ENCODE data around the gene DOCK4. TPM values are rescaled to one million over a fixed set of nuclear protein-coding genes. Genes with fewer than 3 reads are reported as not detected.

DOCK4 gene
- total and polyA plus RNA-seq, 4 donors: 2.9 to 94.3 (median 20.0) TPM

DNA sequence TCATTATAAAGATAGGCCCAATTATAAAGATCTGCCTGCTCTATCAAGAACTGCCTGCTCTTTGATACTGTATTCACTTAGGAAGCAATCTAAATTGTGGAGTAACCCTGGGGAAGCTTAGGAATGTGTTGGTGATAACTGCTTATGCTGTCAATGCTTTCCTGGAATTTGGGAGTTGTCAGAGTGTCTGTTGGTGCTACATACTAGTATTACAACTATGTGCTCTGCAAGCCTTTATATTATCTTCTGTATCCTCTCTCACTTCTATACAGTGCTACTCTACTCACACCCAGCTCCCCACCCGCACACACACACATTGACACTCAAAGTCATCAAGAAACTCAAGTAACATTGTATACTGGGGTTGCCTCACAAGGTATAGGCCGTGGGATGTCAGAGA, 6.4 kb upstream of the DOCK4 start:
- 97% methylated on average over 2 of the region's 2 CpGs for WGBS, 2 donors
- Histone ChIP-seq H3K9me3 (ENCODE audit: control insufficient read depth, low read length) (no peaks in the 10 kb centered on the region), H3K4me3 (ENCODE audit: low read length in 2 of 2) (no peak overlapping the region), H3K36me3 (ENCODE audit: control insufficient read depth in 1 of 2, insufficient read depth in 2 of 2, low read length in 1 of 2) (no peaks in the 10 kb centered on the region), H3K27me3 (ENCODE audit: control insufficient read depth in 1 of 2, insufficient read depth in 2 of 2, low read length in 1 of 2) (no peaks in the 10 kb centered on the region), H3K4me1 (ENCODE audit: control insufficient read depth in 1 of 2, insufficient read depth in 2 of 2, low read length in 2 of 2) (peaks cover 0 to 2% of the 10 kb centered on the region in 2 donors), H3K27ac (ENCODE audit: low read depth in 1 of 2, low read length in 2 of 2) (no peak overlapping the region)
- intact Hi-C loops (cut with DNase I): no loop called here
- DNase-seq (no peak), ATAC-seq (ENCODE audit: low FRiP score) (no peak)

DNA sequence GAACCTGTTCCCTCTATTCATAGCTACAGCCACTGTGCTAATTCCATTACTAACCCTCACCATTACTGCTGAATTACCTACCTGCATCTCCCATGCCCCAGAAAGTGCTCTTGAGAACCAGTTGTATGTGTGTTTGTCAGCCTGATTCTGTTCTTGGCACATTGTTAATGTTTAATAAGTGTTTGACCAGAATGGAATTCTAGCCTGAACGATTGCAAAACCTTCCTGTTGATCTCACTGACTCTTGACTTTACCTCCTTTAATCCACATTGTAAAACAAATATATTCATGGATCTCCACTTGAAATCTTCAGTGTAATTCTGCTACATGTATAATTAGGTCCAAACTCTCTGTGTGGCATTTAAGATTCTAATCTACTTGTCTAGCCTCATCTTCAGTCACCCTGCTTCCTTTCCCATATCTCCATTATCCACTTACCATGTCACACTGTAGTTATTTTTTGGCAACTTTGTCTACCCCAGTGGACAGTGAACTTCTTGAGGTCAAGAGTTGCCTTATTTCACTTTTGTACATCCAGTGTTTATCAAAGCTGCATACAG, 5.2 kb upstream of the DOCK4 start:
- DNase-seq (no peak), ATAC-seq (ENCODE audit: low FRiP score) (no peak)
- Histone ChIP-seq H3K36me3 (ENCODE audit: control insufficient read depth in 1 of 2, insufficient read depth in 2 of 2, low read length in 1 of 2) (no peaks in the 10 kb centered on the region), H3K27me3 (ENCODE audit: control insufficient read depth in 1 of 2, insufficient read depth in 2 of 2, low read length in 1 of 2) (no peaks in the 10 kb centered on the region), H3K27ac (ENCODE audit: low read depth in 1 of 2, low read length in 2 of 2) (no peak overlapping the region), H3K4me1 (ENCODE audit: control insufficient read depth in 1 of 2, insufficient read depth in 2 of 2, low read length in 2 of 2) (peaks cover 0 to 2% of the 10 kb centered on the region in 2 donors), H3K9me3 (ENCODE audit: control insufficient read depth, low read length) (no peaks in the 10 kb centered on the region), H3K4me3 (ENCODE audit: low read length in 2 of 2) (no peak overlapping the region)
- intact Hi-C loops (cut with DNase I): no loop called here
- WGBS, 2 donors: 14 to 15% methylated on average over 1 of the region's 1 CpG

DNA sequence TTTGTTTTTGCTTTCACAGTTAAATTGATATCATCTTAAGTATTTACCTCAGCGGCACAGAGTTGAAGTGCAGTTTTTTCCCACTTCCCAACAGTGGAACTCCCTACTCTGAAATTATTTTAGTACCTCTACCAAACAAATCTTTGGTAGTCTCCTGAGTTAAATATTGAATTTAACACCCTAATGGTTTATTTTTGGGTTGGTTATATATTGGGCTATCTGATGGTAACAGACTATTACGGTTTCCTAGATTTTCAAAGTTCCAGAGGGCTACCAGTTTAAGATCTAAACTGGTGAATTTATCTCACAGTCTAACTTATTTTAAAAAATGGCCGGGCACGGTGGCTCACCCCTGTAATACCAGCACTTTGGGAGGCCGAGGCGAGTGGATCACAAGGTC, 1.6 kb upstream of the DOCK4 start:
- no peaks in the 10 kb centered on the region for H3K36me3 ChIP-seq (ENCODE audit: control insufficient read depth in 1 of 2, insufficient read depth in 2 of 2, low read length in 1 of 2)
- no peaks in the 10 kb centered on the region for H3K4me1 ChIP-seq (ENCODE audit: control insufficient read depth in 1 of 2, insufficient read depth in 2 of 2, low read length in 2 of 2)
- ATAC-seq (ENCODE audit: low FRiP score): no peak
- no peaks in the 10 kb centered on the region for H3K27me3 ChIP-seq (ENCODE audit: control insufficient read depth in 1 of 2, insufficient read depth in 2 of 2, low read length in 1 of 2)
- no peak overlapping the region for H3K27ac ChIP-seq (ENCODE audit: low read depth in 1 of 2, low read length in 2 of 2)
- no peak for DNase-seq
- H3K4me3 ChIP-seq (ENCODE audit: low read length in 2 of 2): no peak overlapping the region
- WGBS, 2 donors: 95% methylated on average over 6 of the region's 6 CpGs
- intact Hi-C loops (cut with DNase I): loop anchor here in 1 of 2 donors (2.0 to 10.0 kb wide), 5 partner anchors 65 to 443 kb away; partner anchors contain the start of gene IFRD1
- H3K9me3 ChIP-seq (ENCODE audit: control insufficient read depth, low read length): no peaks in the 10 kb centered on the region

DNA sequence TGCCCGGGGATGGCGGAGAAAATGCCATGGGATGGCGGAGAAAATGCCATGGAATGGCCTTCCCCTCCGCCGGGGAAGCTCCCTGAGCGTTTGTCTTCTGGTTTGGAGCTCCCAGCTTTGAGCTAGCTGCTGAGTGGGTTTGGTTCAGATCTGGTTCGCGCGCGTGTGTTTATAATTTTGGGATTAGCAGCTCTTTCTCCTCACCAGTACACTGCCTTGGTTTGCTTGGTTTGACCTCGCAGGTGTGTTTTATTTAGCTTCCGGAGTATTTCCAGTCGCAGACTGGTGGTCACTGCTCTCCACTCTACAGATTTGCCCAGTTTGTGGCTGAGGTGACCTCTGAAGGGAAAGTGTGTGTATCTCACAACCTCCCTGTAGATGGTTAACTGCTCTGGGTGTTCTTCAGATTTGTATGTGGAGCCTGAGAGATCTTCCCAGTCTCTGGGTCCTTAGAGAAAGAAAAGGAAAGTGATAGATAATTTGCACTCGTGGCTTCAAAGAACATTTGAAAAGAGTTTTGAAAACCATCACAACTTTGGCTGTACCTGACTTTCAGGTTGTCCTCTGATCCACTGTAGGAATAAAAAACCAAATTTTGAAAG, 893 bp upstream of the DOCK4 start:
- peak overlapping the region; percentile 18 to 25 for H3K27ac ChIP-seq (ENCODE audit: low read depth in 1 of 2, low read length in 2 of 2)
- intact Hi-C loops (cut with DNase I): loop anchor here in 1 of 2 donors (2.0 to 10.0 kb wide), 5 partner anchors 65 to 442 kb away; partner anchors contain the start of gene IFRD1

DNA sequence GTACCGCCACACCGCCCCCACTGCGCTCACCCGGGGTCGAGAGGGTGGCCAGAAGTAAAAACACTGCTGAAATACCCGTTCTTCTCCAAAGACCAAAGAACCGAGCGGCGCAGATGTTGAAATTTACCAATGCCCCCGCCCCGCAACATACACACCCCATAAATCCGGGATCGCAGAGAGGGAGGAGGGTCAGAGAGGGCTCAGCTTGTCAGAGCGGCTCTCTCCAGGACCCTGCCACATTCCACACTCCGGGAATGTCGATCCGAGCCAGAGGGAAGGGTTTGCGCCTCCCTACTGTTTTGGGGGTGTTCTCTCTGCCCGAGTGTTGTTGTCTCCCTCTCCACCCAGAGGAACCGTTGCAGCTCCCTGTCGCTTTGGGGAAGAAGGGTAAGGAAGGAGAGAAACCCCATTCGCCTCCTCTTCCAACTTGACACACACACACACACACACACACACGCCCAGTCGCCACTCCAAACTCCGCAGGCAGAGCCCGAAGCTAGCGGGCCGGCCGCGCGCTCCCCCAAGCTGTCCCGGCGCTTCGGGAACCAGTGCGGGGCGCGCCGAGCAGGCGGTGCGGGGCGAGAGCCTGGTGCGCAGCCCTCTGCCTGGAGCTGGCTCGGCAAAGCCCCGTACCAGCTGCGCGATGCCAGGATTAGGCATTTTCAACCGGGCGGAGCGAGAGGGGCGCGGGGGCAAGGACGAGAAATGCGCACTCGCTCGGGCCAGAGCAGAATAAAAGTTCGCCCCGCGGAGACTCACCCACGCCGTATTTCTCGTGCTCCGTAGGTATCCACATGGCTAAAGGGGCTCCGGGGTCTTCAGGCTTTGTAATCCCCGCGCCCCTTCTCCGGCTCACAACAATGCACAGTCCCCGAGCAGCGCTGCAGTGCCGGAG, 609 bp downstream of the DOCK4 start:
- H3K27ac ChIP-seq (ENCODE audit: low read depth in 1 of 2, low read length in 2 of 2): peak overlapping the region; percentile 16 to 75
- DNase-seq: peak; percentile 80 to 82
- intact Hi-C loops (cut with DNase I): loop anchor here in 1 of 2 donors (2.0 to 10.0 kb wide), 5 partner anchors 63 to 441 kb away; partner anchors contain the start of gene IFRD1

More for the DNA sequence above, 893 bp upstream of the DOCK4 start:
- DNase-seq (peak in 1 of 2 donors; percentile 48), ATAC-seq (ENCODE audit: low FRiP score) (no peak)
- WGBS, 2 donors: 0% methylated on average over 14 of the region's 14 CpGs
- H3K4me1 ChIP-seq (ENCODE audit: control insufficient read depth in 1 of 2, insufficient read depth in 2 of 2, low read length in 2 of 2): no peaks in the 10 kb centered on the region
- peak overlapping the region; percentile 87 to 98 for H3K4me3 ChIP-seq (ENCODE audit: low read length in 2 of 2)
- H3K36me3 ChIP-seq (ENCODE audit: control insufficient read depth in 1 of 2, insufficient read depth in 2 of 2, low read length in 1 of 2): no peaks in the 10 kb centered on the region
- no peaks in the 10 kb centered on the region for H3K27me3 ChIP-seq (ENCODE audit: control insufficient read depth in 1 of 2, insufficient read depth in 2 of 2, low read length in 1 of 2)
- no peaks in the 10 kb centered on the region for H3K9me3 ChIP-seq (ENCODE audit: control insufficient read depth, low read length)

DNA sequence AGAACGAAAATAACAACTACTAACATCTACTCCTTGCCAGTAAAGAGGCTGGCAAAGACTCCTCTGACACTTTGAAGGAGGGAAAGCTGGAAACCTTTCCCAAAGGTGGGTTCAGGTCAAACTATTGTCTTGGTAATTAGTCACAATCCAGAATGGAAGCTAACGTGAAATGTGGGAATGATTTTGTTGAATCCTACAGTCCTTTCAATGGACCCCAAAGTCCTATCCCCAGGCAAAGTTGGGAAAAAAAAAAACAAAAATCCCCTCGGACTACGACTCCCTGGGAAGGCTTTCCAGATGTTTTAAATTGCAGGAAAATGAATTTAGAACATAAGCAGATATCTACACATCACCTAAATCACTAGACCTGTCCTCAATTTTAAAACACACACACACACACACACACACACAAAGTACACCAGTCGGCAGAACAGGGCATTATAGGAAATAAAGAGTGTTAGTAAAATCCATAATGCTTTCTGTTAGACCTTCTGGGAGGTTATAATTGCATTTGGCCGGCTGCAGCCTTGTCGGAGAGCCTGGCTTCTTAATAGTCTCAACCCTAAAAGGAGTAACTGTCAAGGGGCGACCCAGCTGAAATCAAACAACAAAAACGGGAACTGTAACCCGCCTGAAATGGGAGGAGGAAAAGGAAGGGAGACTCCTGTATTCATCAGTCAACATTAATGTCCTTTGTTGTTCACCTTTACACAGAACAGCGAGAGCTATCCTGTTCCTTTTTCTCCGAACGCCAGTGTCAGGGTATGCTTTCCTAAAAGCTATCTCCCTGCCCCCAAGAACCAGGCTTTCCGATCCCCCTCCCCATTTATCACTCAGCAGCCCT, 1.5 kb downstream of the DOCK4 start:
- ATAC-seq (ENCODE audit: low FRiP score) (no peak), DNase-seq (no peak)
- peak overlapping the region; percentile 81 to 85 for H3K4me3 ChIP-seq (ENCODE audit: low read length in 2 of 2)
- no peaks in the 10 kb centered on the region for H3K27me3 ChIP-seq (ENCODE audit: control insufficient read depth in 1 of 2, insufficient read depth in 2 of 2, low read length in 1 of 2)
- no peak overlapping the region for H3K27ac ChIP-seq (ENCODE audit: low read depth in 1 of 2, low read length in 2 of 2)
- H3K9me3 ChIP-seq (ENCODE audit: control insufficient read depth, low read length): no peaks in the 10 kb centered on the region
- WGBS, 2 donors: 1% methylated on average over 14 of the region's 14 CpGs
- intact Hi-C loops (cut with DNase I): loop anchor here (5.0 to 10.0 kb wide), 5 partner anchors 62 to 440 kb away; no protein-coding TSS in a partner anchor
- no peaks in the 10 kb centered on the region for H3K4me1 ChIP-seq (ENCODE audit: control insufficient read depth in 1 of 2, insufficient read depth in 2 of 2, low read length in 2 of 2)
- no peaks in the 10 kb centered on the region for H3K36me3 ChIP-seq (ENCODE audit: control insufficient read depth in 1 of 2, insufficient read depth in 2 of 2, low read length in 1 of 2)

More for the DNA sequence above, 609 bp downstream of the DOCK4 start:
- 0 to 1% methylated on average over 66 to 69 of the region's 69 CpGs for WGBS, 2 donors
- no peaks in the 10 kb centered on the region for H3K4me1 ChIP-seq (ENCODE audit: control insufficient read depth in 1 of 2, insufficient read depth in 2 of 2, low read length in 2 of 2)
- peak overlapping the region; percentile 81 to 85 for H3K4me3 ChIP-seq (ENCODE audit: low read length in 2 of 2)
- no peaks in the 10 kb centered on the region for H3K27me3 ChIP-seq (ENCODE audit: control insufficient read depth in 1 of 2, insufficient read depth in 2 of 2, low read length in 1 of 2)
- H3K9me3 ChIP-seq (ENCODE audit: control insufficient read depth, low read length): no peaks in the 10 kb centered on the region
- no peaks in the 10 kb centered on the region for H3K36me3 ChIP-seq (ENCODE audit: control insufficient read depth in 1 of 2, insufficient read depth in 2 of 2, low read length in 1 of 2)
- ATAC-seq (ENCODE audit: low FRiP score): peak; percentile 75

DNA sequence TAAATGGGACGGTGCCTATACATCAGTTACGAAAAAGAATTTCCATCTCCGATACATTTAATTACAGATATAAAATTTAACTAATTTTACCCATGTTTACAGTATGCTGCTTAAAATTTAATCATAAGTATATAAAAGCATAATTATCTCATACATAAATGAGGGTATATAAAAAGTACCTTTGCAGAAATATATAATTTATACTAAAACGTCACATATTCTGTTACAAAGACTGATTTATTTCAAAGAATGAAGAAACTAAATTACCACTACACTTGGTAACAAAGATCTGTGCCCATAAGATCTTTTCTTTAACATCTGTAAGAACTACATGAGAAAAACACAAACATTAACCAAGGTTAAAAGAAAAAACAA, 2.8 kb downstream of the DOCK4 start:
- Histone ChIP-seq H3K27ac (ENCODE audit: low read depth in 1 of 2, low read length in 2 of 2) (no peak overlapping the region), H3K36me3 (ENCODE audit: control insufficient read depth in 1 of 2, insufficient read depth in 2 of 2, low read length in 1 of 2) (no peaks in the 10 kb centered on the region), H3K27me3 (ENCODE audit: control insufficient read depth in 1 of 2, insufficient read depth in 2 of 2, low read length in 1 of 2) (no peaks in the 10 kb centered on the region), H3K4me3 (ENCODE audit: low read length in 2 of 2) (no peak overlapping the region), H3K4me1 (ENCODE audit: control insufficient read depth in 1 of 2, insufficient read depth in 2 of 2, low read length in 2 of 2) (no peaks in the 10 kb centered on the region), H3K9me3 (ENCODE audit: control insufficient read depth, low read length) (no peaks in the 10 kb centered on the region)
- intact Hi-C loops (cut with DNase I): loop anchor here (5.0 to 10.0 kb wide), 3 partner anchors 219 to 439 kb away; no protein-coding TSS in a partner anchor
- ATAC-seq (ENCODE audit: low FRiP score) (no peak), DNase-seq (no peak)
- WGBS, 2 donors: 66 to 71% methylated on average over 4 of the region's 4 CpGs

DNA sequence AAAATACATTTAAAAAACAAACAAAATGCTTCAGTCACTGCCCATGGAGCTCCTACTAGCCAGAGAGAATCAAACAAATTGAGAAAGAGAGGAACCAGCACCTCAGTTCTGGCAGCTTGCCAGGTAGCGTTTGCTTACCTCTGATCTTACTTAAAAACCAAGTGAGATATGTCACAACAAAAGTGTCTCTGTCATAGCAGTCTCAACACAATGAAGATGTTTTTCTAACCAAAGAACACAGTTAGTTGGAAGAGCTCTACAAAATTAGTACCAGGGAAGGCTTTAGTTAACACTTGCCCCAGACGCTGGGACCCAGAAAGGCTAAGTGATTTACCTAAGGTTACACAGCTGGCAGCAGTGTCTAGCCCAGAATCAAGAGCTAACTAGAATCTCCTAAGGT, 3.4 kb downstream of the DOCK4 start:
- Histone ChIP-seq H3K27ac (ENCODE audit: low read depth in 1 of 2, low read length in 2 of 2) (no peak overlapping the region), H3K36me3 (ENCODE audit: control insufficient read depth in 1 of 2, insufficient read depth in 2 of 2, low read length in 1 of 2) (no peaks in the 10 kb centered on the region), H3K4me1 (ENCODE audit: control insufficient read depth in 1 of 2, insufficient read depth in 2 of 2, low read length in 2 of 2) (no peaks in the 10 kb centered on the region), H3K27me3 (ENCODE audit: control insufficient read depth in 1 of 2, insufficient read depth in 2 of 2, low read length in 1 of 2) (no peaks in the 10 kb centered on the region), H3K4me3 (ENCODE audit: low read length in 2 of 2) (no peak overlapping the region), H3K9me3 (ENCODE audit: control insufficient read depth, low read length) (no peaks in the 10 kb centered on the region)
- WGBS, 2 donors: 37 to 43% methylated on average over 2 of the region's 2 CpGs
- intact Hi-C loops (cut with DNase I): loop anchor here (5.0 to 10.0 kb wide), 3 partner anchors 218 to 438 kb away; no protein-coding TSS in a partner anchor
- DNase-seq (peak; percentile 49 to 79), ATAC-seq (ENCODE audit: low FRiP score) (no peak)
